GM11168 (cell line): ENCODE data around the gene PRAMEF1.
"Not testable (repeated sequence)": the region's sequence is repeated elsewhere in the genome, so short reads cannot be mapped to it uniquely, and the experiment has no call there.

Experiments used
- in situ Hi-C: fragments of 300-500 bp; cut with MboI; formaldehyde crosslinking; loops from one replicate; pipeline ENCODE4 v1.12.0; 2022; ENCODE audit warnings: low sequenced_read_pairs; ENCODE audit not compliant: unreplicated experiment

Gene PRAMEF1

DNA sequence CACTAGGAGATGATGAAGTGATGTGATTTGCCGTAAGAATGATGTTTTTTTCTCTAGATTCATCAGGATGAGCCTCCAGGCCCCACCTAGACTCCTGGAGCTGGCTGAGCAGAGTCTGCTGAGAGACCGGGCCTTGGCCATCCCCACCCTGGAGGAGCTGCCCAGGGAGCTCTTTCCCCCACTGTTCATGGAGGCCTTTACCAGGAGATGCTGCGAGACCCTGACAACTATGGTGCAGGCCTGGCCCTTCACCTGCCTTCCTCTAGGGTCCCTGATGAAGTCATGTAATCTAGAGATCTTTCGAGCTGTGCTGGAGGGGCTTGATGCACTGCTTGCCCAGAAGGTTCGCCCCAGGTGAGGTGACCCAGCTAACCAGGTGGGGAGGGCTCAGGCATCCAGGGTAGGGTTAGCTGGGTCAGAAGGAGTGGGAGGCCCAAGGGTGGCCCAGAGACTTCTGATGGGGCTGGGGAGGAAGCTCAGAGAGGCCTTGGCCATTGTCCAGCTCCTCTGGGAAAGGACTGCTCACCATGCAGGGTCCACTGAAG, 16.3 kb upstream of the PRAMEF1 start:
- in situ Hi-C loops: no loop called here

DNA sequence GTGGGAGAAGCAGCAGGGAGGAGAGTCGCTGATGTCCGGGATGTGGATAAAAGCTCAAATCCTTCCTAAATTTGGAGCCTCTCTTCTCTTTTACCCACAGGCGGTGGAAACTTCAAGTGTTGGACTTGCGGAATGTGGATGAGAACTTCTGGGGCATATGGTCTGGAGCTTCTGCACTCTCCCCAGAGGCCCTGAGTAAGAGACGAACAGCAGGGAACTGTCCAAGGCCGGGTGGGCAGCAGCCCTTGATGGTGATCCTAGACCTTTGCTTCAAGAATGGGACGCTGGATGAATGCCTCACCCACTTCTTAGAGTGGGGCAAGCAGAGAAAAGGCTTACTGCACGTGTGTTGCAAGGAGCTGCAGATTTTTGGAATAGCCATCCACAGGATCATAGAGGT, 15.8 kb upstream of the PRAMEF1 start:
- in situ Hi-C loops: no loop called here

DNA sequence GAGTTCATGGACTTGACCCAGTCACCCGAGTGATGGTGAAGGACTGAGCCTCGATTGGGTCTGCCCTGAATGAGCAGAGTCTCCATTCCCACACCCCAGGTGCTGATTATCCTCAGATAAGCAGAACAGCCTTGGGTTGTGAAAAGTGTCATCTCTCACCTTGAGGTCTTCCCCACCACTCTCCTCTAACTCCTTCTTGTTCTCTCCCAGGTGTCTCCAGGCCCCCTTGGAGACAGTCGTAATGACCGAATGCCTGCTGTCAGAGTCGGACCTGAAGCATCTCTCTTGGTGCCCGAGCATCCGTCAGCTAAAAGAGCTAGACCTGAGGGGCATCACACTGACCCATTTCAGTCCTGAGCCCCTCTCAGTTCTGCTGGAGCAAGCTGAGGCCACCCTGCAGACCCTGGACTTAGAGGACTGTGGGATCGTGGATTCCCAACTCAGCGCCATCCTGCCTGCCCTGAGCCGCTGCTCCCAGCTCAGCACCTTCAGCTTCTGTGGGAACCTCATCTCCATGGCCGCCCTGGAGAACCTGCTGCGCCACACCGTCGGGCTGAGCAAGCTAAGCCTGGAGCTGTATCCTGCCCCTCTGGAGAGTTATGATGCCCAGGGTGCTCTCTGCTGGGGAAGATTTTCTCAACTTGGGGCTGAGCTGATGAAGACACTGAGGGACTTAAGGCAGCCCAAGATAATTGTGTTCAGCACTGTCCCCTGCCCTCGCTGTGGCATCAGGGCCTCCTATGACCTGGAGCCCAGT, 14.2 kb upstream of the PRAMEF1 start:
- in situ Hi-C loops: no loop called here

DNA sequence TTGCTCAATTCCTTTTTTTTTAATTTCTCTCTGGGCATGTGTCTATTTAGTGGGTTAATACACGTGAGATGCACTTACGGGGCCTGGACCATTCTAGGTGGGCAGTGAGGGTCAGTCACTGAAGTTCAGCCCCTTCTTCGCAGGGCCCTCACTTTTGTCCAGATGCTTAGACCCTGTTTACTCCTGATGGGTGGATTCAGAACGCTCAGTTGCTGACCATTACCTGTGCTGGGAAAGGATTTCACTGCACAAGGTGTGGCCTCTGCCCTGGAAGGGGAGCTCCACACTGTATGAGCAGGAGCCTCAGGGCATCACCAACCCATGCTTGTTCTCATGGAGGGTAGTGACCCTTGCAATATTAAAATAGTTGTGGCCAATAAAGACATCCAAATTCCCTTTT, 13.1 kb upstream of the PRAMEF1 start:
- in situ Hi-C loops: no loop called here

DNA sequence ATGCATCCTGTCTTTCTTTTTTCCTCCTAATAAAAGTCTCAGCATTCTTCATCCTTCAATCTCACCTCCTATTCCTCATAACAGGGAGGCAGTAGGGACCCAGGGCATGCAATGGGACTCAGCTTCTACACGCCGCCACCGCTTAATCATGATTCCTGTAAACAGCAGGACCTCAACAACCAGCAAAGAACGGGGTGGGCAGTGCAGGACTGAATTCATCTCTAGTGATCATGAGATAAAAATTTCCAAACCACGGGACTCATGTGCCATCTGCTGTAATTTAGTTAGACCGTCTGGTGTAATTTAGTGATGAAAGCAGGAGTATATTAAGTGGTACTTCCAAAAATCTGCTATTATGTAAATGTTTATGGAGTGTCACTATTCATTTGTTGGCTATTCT, 12.3 kb upstream of the PRAMEF1 start:
- in situ Hi-C loops: no loop called here

DNA sequence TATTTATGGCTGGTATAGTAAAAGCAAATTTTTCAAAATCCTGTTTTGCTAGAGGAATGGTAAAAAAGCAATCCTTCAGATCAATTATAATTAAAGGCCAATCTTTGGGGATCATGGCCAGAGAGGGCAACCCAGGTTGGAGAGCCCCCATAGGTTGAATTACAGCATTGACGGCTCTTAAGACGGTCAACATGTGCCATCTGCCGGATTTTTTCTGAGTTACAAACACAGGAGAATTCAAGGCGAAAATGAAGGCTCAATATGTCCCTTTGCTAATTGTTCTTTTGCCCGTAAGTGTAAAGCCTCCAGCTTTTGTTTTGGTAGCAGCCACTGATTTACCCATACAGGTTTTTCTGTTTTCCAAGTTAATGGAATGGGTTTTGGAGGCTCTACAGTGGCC, 9.7 kb upstream of the PRAMEF1 start:
- in situ Hi-C loops: not testable (repeated sequence)

DNA sequence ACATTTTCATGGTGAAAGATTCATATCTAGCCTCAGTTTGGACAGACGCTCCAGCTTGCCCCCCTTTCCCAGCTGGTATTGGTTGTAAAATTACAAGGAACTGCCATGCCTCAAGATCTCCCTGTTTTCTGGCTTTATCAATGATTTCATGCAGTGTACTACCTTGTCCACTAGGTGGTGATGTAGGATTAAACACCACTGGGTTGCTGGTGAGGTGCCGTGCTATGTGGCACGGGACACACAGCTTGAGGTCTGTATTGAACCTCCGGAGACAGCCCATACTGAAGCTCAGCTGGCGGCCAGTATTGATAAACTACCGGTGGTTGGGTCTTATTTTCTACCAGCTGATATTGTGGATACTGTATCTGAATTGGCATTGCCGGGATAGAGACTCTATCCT, 7.4 kb upstream of the PRAMEF1 start:
- in situ Hi-C loops: not testable (repeated sequence)

DNA sequence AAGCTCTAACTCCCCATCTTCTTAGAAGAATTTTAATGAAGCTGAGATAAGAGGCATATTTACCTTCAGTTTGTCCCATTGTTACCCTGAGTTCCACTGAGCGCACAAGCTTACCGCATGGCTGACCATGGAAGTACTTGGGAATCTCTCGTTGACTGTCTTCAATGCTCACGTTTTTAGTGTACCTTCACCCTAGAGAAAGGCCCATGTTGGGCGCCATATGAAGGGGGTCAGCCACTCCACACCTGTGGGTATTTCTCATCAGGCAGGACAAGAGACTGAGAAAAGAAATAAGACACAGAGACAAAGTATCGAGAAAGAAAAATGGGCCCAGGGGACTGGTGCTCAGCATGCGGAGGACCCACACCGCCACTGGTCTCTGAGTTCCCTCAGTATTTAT, 6.5 kb upstream of the PRAMEF1 start:
- in situ Hi-C loops: not testable (repeated sequence)

DNA sequence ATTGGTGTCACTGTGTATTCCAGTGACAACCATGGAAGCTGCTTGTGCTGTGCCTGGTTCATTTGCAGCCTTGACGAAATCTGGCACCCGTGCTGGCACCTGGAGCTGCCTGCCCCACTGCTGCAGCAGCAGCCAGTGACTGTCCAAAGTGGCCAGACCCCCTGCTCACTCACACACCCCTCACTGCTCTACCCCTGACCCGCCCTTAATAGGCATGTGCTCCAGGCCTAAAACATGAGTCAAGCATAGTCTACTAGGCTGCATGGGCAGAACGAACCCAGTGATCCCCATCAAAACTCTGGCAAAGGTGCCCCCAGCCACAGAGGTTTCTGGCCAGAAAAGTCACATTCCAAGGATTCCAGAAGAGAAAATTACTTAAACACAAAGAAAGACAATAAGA, 7.7 kb downstream of the PRAMEF1 start:
- in situ Hi-C loops: no loop called here

DNA sequence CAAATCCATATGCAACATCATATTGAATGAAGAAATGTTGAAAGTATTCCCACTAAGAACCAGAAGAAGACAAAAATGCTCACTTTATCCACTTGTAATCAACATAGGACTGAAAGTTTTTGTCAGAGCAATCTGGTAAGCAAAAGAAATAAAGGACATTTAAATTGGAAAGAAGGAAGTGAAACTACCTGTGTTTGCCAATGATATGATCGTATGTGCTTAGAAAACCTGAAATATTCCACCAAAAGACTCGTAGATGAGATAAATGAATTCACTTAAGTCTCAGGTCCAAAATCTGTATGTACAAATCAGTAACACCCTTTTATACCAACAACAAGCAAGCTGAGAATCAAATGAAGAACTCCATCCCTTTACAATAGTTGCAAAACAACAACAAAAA, 8.5 kb downstream of the PRAMEF1 start:
- in situ Hi-C loops: no loop called here

DNA sequence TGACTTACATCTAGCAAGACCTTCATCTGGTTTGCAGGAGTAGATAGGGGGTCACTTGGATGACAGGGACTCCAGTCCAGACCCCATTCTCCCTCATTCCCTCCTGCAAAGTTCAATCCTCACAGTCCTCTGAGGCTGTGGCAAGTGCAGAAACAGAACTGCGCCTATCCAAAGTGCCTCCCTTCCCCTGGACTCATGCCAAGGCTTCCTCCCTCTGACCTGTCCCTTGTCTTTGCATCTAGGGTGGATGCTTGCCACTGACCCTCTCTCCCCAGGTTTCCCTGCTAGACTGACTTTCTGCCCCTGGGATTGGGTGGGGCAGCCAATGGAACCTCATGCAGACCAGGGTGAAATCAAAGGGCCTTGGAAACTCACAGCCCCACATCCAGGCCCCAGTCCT, 18.7 kb downstream of the PRAMEF1 start:
- in situ Hi-C loops: no loop called here

DNA sequence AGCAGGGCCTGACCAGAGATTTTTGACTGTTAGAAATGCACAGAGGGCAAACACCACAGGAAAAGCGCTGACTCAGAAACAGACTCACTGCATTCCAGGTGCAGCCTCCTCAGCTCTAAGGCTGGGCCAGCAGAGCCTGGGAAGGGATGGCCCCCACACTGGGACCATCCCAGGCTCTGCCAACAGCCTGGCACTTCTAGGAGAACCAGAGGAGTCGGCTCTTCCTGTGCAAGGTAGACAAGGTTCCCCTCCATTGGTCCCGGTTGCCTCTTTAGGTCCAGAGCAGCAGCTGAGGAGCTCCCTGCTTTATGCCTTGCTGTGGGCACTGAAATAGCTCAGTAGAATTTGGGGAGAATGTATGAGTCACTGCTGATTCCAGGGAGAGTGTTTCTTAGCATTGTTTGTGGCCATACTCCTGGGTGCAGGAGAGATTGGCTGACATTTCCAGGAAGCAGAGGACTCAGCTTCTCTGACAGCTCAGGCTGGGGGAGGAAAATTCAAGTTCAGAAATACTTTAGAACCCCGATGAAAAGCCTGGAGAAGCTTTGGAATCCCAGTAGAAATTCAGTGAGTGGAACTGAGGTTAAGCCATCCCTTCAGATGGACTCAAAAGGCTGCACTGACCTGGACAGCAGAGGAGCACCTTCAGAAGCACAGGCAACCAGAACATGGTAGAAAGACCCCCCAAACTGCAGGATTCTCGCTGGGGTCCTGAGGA, 19.7 kb downstream of the PRAMEF1 start:
- in situ Hi-C loops: no loop called here

DNA sequence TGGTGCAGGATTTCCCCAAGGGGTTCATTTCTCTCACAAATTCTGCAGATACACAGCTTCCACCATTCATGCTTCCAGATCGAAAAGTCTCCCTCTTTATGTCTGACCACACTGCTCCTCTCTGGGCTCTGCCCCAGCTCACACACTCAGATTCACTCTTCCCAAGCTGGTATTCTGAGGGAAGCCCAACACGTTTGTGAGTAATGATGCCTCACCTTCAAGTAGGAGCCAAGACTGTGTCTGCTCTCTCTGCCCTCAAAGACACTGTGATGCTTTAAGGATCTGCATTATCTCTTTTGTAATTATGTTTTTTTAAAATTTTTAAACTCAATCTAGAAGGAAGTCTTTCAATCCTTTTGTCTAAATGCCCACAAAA, 20.2 kb downstream of the PRAMEF1 start:
- in situ Hi-C loops: no loop called here

DNA sequence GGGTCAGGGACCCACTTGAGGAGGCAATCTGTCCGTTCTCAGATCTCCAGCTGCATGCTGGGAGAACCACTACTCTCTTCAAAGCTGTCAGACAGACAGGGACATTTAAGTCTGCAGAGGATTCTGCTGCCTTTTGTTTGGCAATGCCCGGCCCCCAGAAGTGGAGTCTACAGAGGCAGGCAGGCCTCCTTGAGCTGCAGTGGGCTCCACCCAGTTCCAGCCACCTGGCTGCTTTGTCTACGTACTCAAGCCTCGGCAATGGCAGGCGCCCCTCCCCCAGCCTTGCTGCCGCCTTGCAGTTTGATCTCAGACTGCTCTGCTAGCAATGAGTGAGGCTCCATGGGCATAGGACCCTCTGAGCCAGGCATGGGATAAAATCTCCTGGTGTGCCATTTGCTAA, 27.9 kb downstream of the PRAMEF1 start:
- in situ Hi-C loops: not testable (repeated sequence)

DNA sequence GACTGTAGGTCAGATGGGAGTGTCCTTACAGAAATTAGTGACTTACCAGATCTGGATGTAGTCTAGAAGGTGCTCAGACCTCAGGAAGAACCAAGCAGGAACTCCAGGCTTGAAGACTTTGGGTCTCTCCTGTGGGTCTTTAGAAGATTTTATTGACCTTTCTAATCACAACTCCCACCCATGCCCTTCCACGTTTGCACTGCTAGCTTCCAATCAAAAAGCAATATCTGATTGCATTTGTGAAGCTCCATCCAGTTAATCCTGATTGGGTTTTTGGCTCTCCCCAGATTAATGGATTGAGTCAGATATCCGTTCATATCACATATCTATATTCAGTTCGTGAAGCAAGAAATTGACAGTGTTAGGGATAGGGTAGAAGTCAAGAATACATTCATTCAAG, 40.1 kb downstream of the PRAMEF1 start, which contains the start of gene PRAMEF11:
Gene PRAMEF11 (minus strand): TSS at position 101 of the 400 bp plus-strand sequence. CDS start 2,621 bp downstream, outside the sequence.
- in situ Hi-C loops: not testable (repeated sequence)

DNA sequence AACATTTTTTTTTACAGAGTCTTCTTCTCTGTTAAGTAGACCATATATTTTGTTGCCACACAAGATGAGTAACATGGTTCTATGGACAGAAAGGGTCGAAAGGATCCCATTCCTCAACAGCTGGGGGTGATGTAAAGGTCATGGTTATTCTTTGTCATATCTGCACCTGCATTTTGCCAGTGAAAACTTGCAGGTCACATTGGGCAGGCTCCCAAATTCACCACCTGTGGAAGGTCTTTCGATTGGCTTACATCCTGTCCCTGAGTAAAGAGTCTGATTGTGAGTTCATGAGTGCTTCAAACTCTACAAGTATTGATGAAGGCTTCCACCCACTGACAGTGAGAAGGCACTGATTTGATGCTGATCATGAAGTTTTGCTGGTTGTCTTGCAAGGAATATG, 42.1 kb downstream of the PRAMEF1 start:
- in situ Hi-C loops: not testable (repeated sequence)
